Stimulated activated effector memory CD8-positive, alpha-beta T cell treated with anti-CD3 and anti-CD28 coated beads, Interleukin-12 subunit alpha, Interleukin-12 subunit beta, amount 100 ng/mL, for 72 hours (primary cell): ENCODE data around the gene GALNT18.

Experiments used
- ATAC-seq: fragments of 150-1000 bp; cut with Tn5 transposase; 2 replicates; pipeline ENCODE4 v1.10.0; 2021
- DNase-seq, 2 donors: peaks; one replicate each; pipeline ENCODE4 v3.0.0; 2021 to 2022; ENCODE audit warnings: low spot score in 2 of 2
- H3K27ac Mint-ChIP-seq: one replicate; pipeline ENCODE4 v1.8.0; 2022; ENCODE audit warnings: mild to moderate bottlenecking, mixed read lengths
- H3K36me3 Mint-ChIP-seq: one replicate; pipeline ENCODE4 v1.8.0; 2022; ENCODE audit warnings: mild to moderate bottlenecking, mixed read lengths
- H3K4me1 Mint-ChIP-seq: one replicate; pipeline ENCODE4 v1.8.0; 2022; ENCODE audit warnings: mixed read lengths
- H3K4me3 Mint-ChIP-seq: one replicate; pipeline ENCODE4 v1.8.0; 2022; ENCODE audit warnings: mild to moderate bottlenecking, mixed read lengths
- H3K9me3 Mint-ChIP-seq: one replicate; pipeline ENCODE4 v1.8.0; 2022; ENCODE audit warnings: mixed read lengths

The GALNT18 gene

DNA sequence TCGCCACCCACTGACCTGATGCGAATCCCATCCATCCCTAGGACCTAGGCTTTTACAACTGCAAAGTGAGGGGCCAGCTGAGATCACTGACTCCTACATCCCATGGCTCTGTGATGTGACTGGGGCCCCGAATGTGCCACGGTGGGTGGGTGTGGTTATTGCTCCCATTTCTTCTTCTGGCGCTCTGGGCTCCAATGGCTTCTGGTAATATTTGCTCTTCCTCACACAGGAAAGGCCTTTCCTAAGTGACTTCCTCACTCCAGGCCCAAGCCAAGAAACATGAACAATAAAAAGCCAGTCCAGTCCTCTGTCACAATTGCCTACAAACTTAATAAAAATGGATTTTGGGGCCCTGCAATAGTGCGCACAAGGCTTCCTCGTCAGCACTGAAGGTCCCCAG is 78.1 kb downstream of the GALNT18 start:
- DNase-seq (no peak), ATAC-seq (no peak)
- Mint-ChIP-seq H3K4me1 (no peaks in the 10 kb centered on the region), H3K4me3 (no peak overlapping the region), H3K9me3 (no peaks in the 10 kb centered on the region), H3K27ac (no peak overlapping the region), H3K36me3 (no peaks in the 10 kb centered on the region)

DNA sequence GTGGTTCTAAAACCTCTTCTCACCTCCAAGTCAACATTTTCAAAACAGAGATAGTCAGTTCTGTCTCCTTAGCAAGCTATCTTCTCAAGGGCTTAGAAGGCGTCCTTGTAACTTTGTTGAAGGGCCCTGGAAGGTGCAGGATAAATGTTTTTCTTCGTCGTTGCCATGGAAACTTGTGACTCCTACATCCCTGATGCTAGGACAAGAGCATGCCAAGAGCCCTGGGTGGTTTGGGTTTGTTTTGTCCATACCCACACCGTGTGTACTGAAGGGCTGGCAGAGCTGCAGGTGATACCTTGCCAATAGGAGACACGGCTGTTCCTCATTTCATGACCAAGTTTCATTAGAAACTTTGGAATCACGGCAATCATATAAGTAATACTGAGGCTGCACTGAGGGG is 81.6 kb downstream of the GALNT18 start:
- H3K27ac Mint-ChIP-seq = no peak overlapping the region
- no peaks in the 10 kb centered on the region for H3K9me3 Mint-ChIP-seq
- no peak overlapping the region for H3K4me3 Mint-ChIP-seq
- H3K36me3 Mint-ChIP-seq = no peaks in the 10 kb centered on the region
- no peaks in the 10 kb centered on the region for H3K4me1 Mint-ChIP-seq
- DNase-seq (no peak), ATAC-seq (no peak)

DNA sequence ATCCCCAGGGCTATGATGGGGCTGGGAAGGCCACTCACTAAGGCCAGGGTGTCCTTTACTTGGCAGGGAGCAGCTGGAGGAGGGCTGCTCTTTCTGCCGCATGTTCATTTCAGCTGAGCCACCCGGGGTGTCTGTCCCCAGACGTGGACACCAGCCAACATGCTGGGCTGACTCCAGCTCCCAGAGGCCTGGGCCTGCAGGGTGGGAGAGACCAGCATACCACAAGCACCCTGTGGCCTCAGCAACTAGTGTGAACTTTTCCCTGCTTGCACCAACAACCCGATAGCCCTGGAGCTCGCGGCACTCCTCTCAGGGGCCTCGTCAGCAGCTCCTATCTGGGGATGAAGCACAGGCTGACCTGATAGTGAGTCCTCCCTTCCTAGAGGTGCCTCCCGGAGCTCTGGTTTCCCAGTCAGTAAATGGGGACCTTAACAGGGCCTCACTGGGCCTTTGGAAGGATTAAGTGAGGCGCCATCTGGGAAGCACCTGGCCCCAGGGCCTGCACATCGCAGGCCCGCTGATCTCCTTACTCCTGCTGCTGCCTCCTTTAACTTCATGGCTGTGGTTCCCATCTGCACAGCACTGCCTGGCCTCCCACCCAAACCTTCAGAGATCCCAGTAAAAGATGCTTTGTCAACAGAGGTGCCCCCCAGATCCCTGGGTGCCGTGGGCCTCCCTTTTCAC is 83.4 kb downstream of the GALNT18 start:
- H3K9me3 Mint-ChIP-seq = no peaks in the 10 kb centered on the region
- no peaks in the 10 kb centered on the region for H3K36me3 Mint-ChIP-seq
- H3K4me3 Mint-ChIP-seq = no peak overlapping the region
- no peak for DNase-seq
- H3K27ac Mint-ChIP-seq = no peak overlapping the region
- ATAC-seq = no peak
- no peaks in the 10 kb centered on the region for H3K4me1 Mint-ChIP-seq

DNA sequence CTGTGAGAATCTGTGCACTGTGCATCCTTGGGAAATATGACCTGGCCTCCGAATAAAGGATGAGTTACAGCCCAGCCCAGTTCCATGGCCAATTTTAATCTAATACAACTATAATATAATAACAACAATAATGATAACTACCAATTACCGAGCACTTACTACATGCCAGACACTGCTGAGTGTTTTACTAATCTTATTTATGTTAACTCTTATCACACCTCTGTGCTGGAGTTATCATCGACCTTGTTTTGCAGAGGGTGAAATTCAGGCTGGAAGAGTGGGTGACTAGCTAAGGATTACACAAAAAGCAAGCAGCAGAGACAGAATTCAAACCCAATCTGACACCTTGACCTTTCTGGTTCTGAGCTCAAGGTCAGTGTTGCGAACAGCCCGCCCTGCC is 83.9 kb downstream of the GALNT18 start:
- Mint-ChIP-seq H3K9me3 (no peaks in the 10 kb centered on the region), H3K4me1 (no peaks in the 10 kb centered on the region), H3K36me3 (no peaks in the 10 kb centered on the region), H3K4me3 (no peak overlapping the region), H3K27ac (no peak overlapping the region)
- DNase-seq (no peak), ATAC-seq (no peak)

DNA sequence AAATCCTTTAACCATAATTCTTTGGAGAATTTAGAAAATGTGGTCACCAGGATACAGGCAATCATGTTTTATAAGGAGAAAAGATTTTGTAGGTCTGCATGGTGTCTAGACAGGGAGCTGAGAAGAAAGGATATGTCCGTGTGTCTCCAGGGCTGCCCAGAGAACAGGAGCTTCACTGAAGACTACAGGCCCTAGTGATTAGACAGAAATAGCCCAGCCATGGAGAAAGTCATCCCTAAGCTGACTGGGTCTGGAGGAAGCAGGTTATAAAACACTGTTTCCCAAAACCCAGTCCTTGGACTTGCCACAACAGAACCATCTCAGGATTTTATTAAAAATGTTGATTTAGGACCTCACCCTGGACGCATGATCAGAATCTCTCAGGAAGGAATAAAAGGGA is 84.4 kb downstream of the GALNT18 start:
- no peaks in the 10 kb centered on the region for H3K9me3 Mint-ChIP-seq
- H3K27ac Mint-ChIP-seq = no peak overlapping the region
- DNase-seq (no peak), ATAC-seq (no peak)
- H3K4me1 Mint-ChIP-seq = no peaks in the 10 kb centered on the region
- H3K4me3 Mint-ChIP-seq = no peak overlapping the region
- no peaks in the 10 kb centered on the region for H3K36me3 Mint-ChIP-seq

GRCh38 chr11:11536650-11537049 is 85.2 kb downstream of the GALNT18 start:
- no peak for ATAC-seq
- Mint-ChIP-seq H3K27ac (no peak overlapping the region), H3K36me3 (no peaks in the 10 kb centered on the region), H3K9me3 (no peaks in the 10 kb centered on the region), H3K4me3 (no peak overlapping the region), H3K4me1 (no peaks in the 10 kb centered on the region)
- DNase-seq = no peak

DNA sequence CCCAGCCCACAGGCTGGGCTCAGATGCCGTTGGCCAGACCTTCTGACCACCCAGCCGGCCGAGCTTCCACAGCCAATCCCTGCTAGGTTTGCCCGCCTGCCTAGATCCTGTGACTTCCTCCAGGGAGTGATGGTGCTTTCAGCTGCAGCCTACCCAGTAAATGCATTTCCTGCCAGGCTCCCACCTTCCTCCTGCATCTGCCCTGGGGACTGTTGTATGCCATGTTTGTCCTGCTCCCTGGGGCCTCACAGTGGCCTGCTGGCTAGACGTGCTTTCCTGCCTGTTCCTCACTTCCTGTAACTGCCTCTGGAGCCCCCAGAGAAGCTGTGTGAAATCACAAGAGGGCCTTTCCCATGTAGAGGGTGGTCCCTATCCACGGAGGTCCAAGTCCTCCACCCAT is 86.2 kb downstream of the GALNT18 start:
- ATAC-seq (no peak), DNase-seq (no peak)
- Mint-ChIP-seq H3K4me3 (no peak overlapping the region), H3K9me3 (no peaks in the 10 kb centered on the region), H3K27ac (no peak overlapping the region), H3K4me1 (no peaks in the 10 kb centered on the region), H3K36me3 (no peaks in the 10 kb centered on the region)

DNA sequence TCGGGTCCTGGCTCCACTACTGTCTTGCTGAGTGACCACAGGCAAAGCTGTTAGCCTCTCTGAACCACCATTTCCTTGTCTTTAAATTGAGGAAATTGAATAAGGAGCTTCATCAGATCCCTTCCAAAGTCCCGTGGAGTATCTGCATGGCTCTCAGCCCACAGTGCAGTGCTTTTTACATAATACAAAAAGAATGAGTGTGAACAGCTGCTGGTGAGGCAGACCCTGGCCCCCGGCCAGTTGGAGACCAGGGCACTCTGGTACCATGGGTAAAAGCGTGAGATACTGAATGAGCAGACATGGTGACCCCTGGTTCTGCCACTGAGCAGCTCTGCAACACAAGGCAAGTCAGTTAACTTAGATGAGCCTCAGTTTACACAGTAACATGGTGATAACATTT is 86.8 kb downstream of the GALNT18 start:
- ATAC-seq = no peak
- no peaks in the 10 kb centered on the region for H3K4me1 Mint-ChIP-seq
- no peak for DNase-seq
- no peaks in the 10 kb centered on the region for H3K9me3 Mint-ChIP-seq
- H3K4me3 Mint-ChIP-seq = no peak overlapping the region
- H3K27ac Mint-ChIP-seq = no peak overlapping the region
- H3K36me3 Mint-ChIP-seq = no peaks in the 10 kb centered on the region

DNA sequence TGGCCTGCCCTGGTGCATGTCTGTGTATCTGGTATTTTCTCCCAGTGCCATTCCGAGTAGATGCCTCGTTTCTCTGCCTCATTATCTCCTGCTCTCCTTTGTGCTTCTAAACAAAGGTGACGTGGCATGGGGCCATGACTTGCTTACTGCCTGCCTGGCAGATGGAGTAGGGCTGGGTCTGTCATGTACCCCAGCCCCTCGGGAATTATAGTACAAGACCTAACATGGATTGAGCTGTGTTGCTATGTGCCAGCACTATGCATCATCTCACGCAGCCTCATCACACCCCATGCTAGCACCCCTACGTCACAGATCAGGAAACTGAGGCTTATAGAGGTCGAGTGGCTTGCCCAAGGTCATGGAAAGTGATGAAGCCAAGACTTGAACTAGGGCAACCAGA is 88.1 kb downstream of the GALNT18 start:
- no peak overlapping the region for H3K27ac Mint-ChIP-seq
- H3K4me3 Mint-ChIP-seq = no peak overlapping the region
- no peaks in the 10 kb centered on the region for H3K9me3 Mint-ChIP-seq
- DNase-seq (no peak), ATAC-seq (no peak)
- H3K36me3 Mint-ChIP-seq = no peaks in the 10 kb centered on the region
- H3K4me1 Mint-ChIP-seq = no peaks in the 10 kb centered on the region

GRCh38 chr11:11533057-11533456 is 88.7 kb downstream of the GALNT18 start:
- Mint-ChIP-seq H3K4me1 (no peaks in the 10 kb centered on the region), H3K9me3 (no peaks in the 10 kb centered on the region), H3K4me3 (no peak overlapping the region), H3K36me3 (no peaks in the 10 kb centered on the region), H3K27ac (no peak overlapping the region)
- no peak for ATAC-seq
- DNase-seq = no peak

- ATAC-seq (no peak), DNase-seq (no peak)
- H3K4me3 Mint-ChIP-seq = no peak overlapping the region
- no peaks in the 10 kb centered on the region for H3K36me3 Mint-ChIP-seq
- H3K27ac Mint-ChIP-seq = no peak overlapping the region
- H3K9me3 Mint-ChIP-seq = no peaks in the 10 kb centered on the region
- no peaks in the 10 kb centered on the region for H3K4me1 Mint-ChIP-seq
Measured at GRCh38 chr11:11532574-11532973, 89.2 kb downstream of the GALNT18 start.

DNA sequence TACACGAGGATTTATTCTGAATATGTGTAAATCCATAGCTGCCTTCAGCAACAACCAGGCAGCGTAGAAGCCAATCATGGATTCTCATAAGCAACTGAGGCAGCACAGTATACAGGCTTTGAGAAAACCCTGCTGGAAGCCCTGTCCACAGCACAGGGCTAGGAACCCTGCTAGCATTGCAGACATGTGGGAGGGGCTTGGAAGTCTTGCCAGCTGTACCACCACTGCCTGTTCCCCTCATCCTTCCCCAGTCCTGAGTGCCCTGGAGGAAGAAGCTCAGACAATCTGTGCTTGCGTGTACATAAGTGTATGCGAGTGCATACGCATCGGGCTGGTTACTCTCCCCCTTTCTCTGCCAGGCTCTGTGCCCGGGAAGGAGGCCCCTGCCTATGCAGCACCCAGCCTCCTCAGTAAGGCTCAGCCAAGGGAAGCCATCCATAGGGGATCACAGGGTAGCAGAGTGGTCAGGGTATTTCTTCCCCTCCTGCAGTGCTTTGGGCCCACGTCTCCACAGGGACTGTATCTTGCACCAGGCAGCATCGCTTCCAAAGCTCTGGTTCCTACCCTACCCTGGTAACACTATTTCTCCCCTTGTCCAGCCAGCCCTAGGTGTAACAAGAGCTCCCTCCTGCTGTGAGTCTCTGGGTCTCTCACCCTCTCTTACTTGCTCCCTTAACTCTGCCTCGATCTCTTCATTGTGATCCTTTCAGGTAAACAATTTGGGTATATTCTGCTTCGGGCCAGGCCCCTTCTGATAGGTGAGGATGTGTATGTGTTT is 90.5 kb downstream of the GALNT18 start:
- Mint-ChIP-seq H3K27ac (no peak overlapping the region), H3K36me3 (no peaks in the 10 kb centered on the region), H3K4me3 (no peak overlapping the region), H3K9me3 (no peaks in the 10 kb centered on the region), H3K4me1 (no peaks in the 10 kb centered on the region)
- no peak for DNase-seq
- ATAC-seq = peak; percentile 6

DNA sequence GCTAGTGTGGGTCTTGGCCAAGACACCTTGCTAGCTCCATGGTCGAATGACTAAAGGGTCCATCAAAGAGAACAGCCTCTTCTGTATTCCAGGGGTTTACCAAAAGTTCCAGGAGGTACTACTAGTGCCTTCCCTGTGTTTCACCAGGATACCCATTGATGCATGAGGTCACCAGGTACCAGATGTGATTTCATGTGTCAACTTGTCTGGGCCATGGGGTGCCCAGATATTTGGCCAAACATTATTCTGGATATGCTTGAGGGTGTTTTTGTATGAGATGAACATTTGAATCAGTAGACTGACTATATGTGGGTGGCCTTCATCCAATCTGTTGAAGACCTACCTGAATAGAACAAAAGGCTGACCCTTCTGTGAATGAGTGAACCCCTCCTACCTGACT is 92.8 kb downstream of the GALNT18 start:
- no peak overlapping the region for H3K27ac Mint-ChIP-seq
- H3K9me3 Mint-ChIP-seq = no peaks in the 10 kb centered on the region
- H3K4me3 Mint-ChIP-seq = no peak overlapping the region
- ATAC-seq (no peak), DNase-seq (no peak)
- no peaks in the 10 kb centered on the region for H3K4me1 Mint-ChIP-seq
- H3K36me3 Mint-ChIP-seq = no peaks in the 10 kb centered on the region

DNA sequence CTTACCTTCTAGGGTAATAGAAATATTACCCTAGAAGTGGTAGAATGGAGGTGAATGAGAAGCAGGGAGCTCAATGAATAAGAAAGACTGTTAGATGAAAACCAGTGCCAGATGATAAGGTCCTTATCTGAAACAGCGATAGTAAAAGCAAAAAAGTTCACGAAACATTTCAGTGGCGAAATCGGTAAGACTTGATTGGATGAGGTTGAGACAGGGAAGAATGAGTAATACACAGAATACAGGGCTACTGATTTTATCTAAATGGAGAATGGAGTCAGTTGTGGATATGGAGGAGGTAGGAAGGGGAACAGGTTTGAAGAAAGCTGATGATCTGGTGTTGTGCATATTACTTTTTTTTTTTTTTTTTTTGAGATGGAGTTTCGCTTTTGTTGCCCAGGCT is 96.5 kb downstream of the GALNT18 start:
- no peaks in the 10 kb centered on the region for H3K36me3 Mint-ChIP-seq
- no peak overlapping the region for H3K4me3 Mint-ChIP-seq
- no peak overlapping the region for H3K27ac Mint-ChIP-seq
- DNase-seq (no peak), ATAC-seq (no peak)
- no peaks in the 10 kb centered on the region for H3K9me3 Mint-ChIP-seq
- no peaks in the 10 kb centered on the region for H3K4me1 Mint-ChIP-seq

DNA sequence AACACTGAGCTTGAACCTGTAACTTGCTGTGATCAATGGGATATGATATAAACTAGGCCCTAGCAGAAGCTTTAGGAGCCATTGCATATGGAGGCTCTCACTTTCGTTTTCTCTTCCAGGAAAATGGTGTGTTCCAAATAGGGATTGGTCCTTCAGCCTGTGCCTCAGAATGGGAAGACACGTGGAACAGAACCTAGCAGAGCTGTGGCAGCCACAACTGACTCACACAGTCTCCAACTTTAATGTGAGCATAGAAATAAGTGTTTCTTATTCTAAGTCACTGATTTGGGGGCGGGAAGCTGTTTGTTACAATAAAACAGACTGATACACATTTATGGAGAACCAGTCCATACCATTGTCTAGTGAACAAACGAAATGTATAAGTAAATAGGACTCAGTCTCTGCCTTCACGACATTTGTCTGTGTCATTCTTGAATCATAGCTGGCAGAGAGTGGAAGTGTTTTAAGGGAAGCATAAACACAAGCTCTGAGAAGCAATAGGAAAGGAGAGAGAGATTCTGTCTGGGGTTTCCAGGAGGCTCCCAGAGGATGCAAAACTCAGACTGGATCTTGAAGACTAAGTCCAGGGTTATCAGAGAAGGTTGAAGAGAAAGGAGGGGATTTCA is 97.3 kb downstream of the GALNT18 start:
- Mint-ChIP-seq H3K27ac (no peak overlapping the region), H3K9me3 (no peaks in the 10 kb centered on the region), H3K36me3 (no peaks in the 10 kb centered on the region), H3K4me1 (no peaks in the 10 kb centered on the region), H3K4me3 (no peak overlapping the region)
- DNase-seq (no peak), ATAC-seq (no peak)

DNA sequence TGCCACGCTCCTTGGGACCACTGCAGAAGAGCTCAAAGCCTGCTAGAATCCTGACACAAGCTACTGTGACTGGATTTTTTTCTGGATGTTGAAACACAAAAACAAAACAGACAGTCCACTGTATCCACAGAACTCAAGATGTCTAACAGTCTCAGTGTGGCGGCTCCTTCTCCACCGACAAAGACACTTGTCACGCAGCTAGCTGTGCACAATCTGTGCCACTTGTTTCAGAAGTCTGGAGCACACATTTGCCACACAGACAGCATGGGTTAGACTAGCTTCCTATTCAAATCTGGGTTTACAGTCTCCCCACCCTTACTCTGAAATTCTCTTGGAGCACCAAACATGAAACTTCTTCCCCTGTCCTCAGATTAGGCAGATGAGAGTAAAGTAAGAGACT is 99.2 kb downstream of the GALNT18 start:
- Mint-ChIP-seq H3K36me3 (no peaks in the 10 kb centered on the region), H3K27ac (no peak overlapping the region)

More for the DNA sequence above, 99.2 kb downstream of the GALNT18 start:
- no peaks in the 10 kb centered on the region for H3K4me1 Mint-ChIP-seq
- H3K9me3 Mint-ChIP-seq = no peaks in the 10 kb centered on the region
- DNase-seq (no peak), ATAC-seq (no peak)
- no peak overlapping the region for H3K4me3 Mint-ChIP-seq
